ENCODE measurements around the gene ABCG1.

Gene ABCG1

DNA sequence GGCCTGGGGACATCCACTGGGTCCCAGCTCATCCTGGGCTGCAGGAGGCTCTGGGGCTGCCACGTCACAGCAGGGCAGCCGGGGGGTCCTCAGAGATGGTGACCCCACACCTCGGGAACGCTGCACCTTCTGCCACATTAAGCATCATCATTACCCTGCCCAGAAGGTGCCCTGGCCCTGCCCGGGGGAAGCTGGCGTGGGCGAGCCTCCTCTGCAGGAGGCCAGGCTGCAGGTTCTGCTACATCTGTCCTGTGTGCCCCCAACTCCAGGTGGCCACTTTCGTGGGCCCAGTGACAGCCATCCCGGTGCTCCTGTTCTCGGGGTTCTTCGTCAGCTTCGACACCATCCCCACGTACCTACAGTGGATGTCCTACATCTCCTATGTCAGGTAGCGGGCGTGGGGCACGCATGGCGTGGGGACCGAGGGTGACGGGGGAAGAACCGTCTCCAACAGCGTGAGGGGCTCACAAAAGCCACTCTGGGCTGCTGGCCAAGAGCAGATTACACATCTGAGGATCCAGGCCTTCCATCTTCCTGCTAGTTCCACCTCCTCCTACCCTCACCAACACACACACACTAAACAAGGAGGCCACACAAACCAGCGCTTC is 75.4 kb downstream of the ABCG1 start:
- H3K9me3 Mint-ChIP-seq: no peaks in the 10 kb centered on the region
- DNase-seq: no peak
- H3K36me3 Mint-ChIP-seq (ENCODE audit: low read depth): peaks cover 39% of the 10 kb centered on the region
- H3K27me3 Mint-ChIP-seq: no peaks in the 10 kb centered on the region
- no peak overlapping the region for H3K27ac Mint-ChIP-seq
- peaks cover 6% of the 10 kb centered on the region for H3K4me1 Mint-ChIP-seq (ENCODE audit: low read depth)
- H3K4me3 Mint-ChIP-seq: no peak overlapping the region

DNA sequence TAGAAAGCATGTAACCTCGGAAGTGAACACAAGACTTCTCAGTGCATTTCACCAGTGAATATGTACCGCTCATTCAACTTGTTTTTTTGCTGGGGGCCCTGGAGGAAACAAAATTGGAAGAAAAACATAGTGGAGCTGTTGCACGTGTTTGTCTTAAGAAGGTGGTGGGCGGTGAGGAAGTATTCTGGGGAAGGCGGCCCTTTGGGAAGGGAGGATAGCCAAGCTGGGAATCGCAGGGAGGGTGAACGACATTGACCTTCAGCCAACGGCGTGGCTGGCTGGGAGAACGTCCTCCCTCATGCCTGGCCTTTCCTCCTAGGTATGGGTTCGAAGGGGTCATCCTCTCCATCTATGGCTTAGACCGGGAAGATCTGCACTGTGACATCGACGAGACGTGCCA is 76.9 kb downstream of the ABCG1 start:
- Mint-ChIP-seq H3K27ac (no peak overlapping the region), H3K9me3 (no peaks in the 10 kb centered on the region), H3K4me1 (ENCODE audit: low read depth) (peaks cover 15% of the 10 kb centered on the region), H3K27me3 (no peaks in the 10 kb centered on the region), H3K36me3 (ENCODE audit: low read depth) (peaks cover 30% of the 10 kb centered on the region), H3K4me3 (no peak overlapping the region)
- no peak for DNase-seq

DNA sequence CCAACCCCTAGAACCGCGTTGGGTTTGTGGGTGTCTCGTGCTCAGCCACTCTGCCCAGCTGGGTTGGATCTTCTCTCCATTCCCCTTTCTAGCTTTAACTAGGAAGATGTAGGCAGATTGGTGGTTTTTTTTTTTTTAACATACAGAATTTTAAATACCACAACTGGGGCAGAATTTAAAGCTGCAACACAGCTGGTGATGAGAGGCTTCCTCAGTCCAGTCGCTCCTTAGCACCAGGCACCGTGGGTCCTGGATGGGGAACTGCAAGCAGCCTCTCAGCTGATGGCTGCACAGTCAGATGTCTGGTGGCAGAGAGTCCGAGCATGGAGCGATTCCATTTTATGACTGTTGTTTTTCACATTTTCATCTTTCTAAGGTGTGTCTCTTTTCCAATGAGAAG is 77.6 kb downstream of the ABCG1 start:
- H3K9me3 Mint-ChIP-seq: no peaks in the 10 kb centered on the region
- peaks cover 26% of the 10 kb centered on the region for H3K36me3 Mint-ChIP-seq (ENCODE audit: low read depth)
- H3K27ac Mint-ChIP-seq: no peak overlapping the region
- H3K4me1 Mint-ChIP-seq (ENCODE audit: low read depth): peaks cover 15% of the 10 kb centered on the region
- H3K27me3 Mint-ChIP-seq: no peaks in the 10 kb centered on the region
- H3K4me3 Mint-ChIP-seq: no peak overlapping the region
- DNase-seq: no peak

DNA sequence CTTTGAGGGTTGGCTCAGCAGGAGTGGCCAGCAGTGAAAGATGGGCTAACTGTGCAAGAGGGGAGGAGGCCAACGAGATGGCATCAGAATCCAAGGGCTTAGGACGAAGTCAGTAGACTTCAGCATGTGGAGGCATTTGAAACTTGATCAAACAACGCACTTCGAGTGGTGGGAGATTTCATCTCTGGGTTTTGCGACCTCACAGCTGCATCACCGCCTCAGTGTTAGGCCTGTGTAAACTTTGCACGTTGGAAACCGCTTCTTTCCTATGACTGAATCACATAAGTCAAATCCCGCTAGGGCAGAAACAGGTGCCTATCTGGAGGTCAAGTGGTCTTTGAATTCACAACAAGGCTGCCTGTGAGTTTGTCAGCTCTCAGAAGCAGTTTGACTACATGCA is 78.4 kb downstream of the ABCG1 start:
- Mint-ChIP-seq H3K27me3 (no peaks in the 10 kb centered on the region), H3K36me3 (ENCODE audit: low read depth) (peaks cover 26% of the 10 kb centered on the region), H3K4me1 (ENCODE audit: low read depth) (peaks cover 15% of the 10 kb centered on the region), H3K27ac (no peak overlapping the region), H3K9me3 (no peaks in the 10 kb centered on the region), H3K4me3 (no peak overlapping the region)
- no peak for DNase-seq

DNA sequence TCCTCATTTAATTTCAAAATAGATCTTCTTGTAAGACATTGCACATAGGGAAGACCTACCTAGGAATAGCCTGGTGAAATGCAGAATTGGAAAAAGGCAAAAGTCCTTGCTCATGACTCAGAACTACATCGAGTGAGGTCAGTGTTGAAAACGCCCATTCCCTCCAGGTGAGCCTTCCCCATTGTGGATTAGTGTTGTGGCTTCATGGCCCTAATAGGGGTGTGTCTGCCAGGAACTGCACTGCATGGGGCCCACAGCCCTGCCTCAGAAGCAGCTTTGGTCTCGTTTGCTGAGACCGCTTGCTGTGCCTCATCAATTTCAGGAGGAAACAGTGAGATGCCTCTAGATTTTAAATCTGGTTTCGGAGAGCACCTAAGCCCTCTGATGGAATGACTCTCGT is 79.3 kb downstream of the ABCG1 start:
- Mint-ChIP-seq H3K9me3 (no peaks in the 10 kb centered on the region), H3K27ac (no peak overlapping the region), H3K4me3 (no peak overlapping the region), H3K27me3 (no peaks in the 10 kb centered on the region), H3K36me3 (ENCODE audit: low read depth) (peaks cover 26% of the 10 kb centered on the region), H3K4me1 (ENCODE audit: low read depth) (peaks cover 15% of the 10 kb centered on the region)
- DNase-seq: no peak

DNA sequence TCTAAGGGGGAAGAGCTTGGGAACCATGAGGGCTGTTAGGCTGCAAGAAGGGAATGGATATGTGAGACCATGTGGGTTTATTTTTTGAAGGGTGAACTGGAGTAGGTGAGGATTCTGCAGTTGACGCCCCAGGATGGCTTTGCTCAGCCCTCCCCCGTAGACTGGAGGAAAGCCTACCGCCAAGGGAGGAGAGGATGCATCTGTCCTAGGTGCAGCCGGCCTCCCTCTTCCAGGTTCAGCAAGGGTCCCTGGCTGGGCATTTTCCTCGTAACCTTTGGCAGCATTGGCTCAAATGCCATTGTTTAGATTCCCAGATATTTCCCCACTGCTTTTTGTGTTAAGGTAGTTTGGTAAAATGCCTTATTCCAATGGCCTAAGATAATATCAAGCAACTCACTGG is 79.7 kb downstream of the ABCG1 start:
- no peak overlapping the region for H3K27ac Mint-ChIP-seq
- peaks cover 26% of the 10 kb centered on the region for H3K36me3 Mint-ChIP-seq (ENCODE audit: low read depth)
- no peak overlapping the region for H3K4me3 Mint-ChIP-seq
- H3K27me3 Mint-ChIP-seq: no peaks in the 10 kb centered on the region
- peaks cover 15% of the 10 kb centered on the region for H3K4me1 Mint-ChIP-seq (ENCODE audit: low read depth)
- H3K9me3 Mint-ChIP-seq: no peaks in the 10 kb centered on the region
- no peak for DNase-seq

DNA sequence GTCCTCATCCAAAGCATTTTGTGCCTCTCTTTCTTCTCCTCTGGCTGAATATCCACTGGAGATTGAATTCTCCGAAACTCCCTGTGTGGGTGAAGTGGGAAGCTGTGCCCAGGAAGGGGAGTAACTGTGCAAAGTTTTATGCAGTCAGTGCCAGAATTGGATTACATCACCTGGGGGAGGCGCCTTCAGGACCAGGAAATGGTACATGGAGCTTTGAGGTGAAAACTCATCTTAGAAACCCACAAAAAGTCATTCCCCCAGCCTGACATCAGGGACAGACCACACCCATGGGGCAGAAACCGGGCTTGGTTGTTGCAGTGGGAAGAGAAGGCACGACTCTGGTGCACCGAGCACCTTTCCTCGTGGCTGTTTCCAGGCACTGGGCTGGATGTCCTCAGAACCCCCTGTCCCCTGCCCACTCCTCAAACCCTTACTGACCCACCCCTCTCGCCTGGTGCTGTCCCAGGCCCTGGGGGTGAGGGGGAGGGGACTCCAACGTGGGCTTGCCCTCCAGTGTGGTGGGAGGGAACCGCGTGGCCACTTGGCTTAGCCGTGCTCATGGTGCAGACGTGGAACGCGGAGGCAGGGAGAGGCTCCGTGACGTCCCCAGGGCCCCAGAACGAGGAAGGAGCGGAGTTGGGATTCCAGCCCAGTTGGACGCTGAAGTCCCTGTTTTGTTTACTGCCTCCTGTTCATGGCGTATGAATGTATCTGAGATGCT is 80.5 kb downstream of the ABCG1 start:
- peaks cover 25% of the 10 kb centered on the region for H3K36me3 Mint-ChIP-seq (ENCODE audit: low read depth)
- H3K4me3 Mint-ChIP-seq: no peak overlapping the region
- H3K9me3 Mint-ChIP-seq: no peaks in the 10 kb centered on the region
- no peaks in the 10 kb centered on the region for H3K27me3 Mint-ChIP-seq
- no peak for DNase-seq
- peaks cover 15% of the 10 kb centered on the region for H3K4me1 Mint-ChIP-seq (ENCODE audit: low read depth)
- no peak overlapping the region for H3K27ac Mint-ChIP-seq

DNA sequence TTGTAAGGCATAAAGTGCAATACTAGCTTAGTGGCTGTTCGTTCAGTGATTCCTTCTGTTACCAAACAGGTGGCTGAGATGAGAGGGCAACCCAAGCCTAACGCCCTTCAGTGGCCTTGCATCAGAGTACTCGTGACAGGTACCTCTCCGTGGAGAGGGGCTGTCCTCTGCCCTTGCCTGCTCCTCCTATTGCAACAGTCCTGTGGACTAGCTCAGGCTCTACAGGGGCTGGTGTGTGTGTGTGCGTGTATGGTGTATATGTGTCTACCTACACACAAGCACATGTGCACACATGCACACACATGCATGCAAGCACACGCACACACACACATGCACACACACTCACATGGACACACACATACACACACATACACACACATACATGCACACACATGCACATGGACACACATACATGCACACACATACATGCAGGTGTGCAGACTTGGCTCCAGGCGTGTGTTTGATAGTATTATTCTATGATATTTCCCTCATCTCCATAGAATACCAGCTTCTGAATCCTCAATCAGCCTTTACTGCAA is 81.2 kb downstream of the ABCG1 start:
- Mint-ChIP-seq H3K27ac (no peak overlapping the region), H3K4me1 (ENCODE audit: low read depth) (peaks cover 15% of the 10 kb centered on the region), H3K36me3 (ENCODE audit: low read depth) (peaks cover 20% of the 10 kb centered on the region), H3K4me3 (no peak overlapping the region), H3K9me3 (no peaks in the 10 kb centered on the region), H3K27me3 (no peaks in the 10 kb centered on the region)
- no peak for DNase-seq

DNA sequence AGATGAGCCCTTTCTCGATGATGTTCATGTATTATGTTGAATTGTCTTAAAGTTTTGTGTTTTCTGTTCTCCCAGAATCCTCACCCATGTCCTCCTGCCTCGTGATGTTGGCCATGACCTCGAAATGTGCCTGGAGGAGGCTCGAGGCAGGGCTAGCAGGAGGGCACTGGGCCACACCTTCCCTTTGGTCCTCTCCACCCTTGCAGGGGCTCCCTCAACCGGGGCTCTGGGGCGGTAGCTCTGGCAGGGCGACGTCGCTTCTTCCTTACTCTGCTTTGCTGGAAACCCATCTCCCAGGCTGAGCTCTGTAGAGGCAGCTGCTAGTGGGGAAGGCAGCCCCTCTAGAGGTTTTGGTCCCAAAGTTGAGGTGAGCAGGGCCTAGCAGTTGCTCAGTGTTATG is 82.0 kb downstream of the ABCG1 start:
- H3K36me3 Mint-ChIP-seq (ENCODE audit: low read depth): peaks cover 13% of the 10 kb centered on the region
- H3K4me1 Mint-ChIP-seq (ENCODE audit: low read depth): peaks cover 15% of the 10 kb centered on the region
- H3K27ac Mint-ChIP-seq: no peak overlapping the region
- no peak for DNase-seq
- no peaks in the 10 kb centered on the region for H3K27me3 Mint-ChIP-seq
- H3K9me3 Mint-ChIP-seq: no peaks in the 10 kb centered on the region
- H3K4me3 Mint-ChIP-seq: no peak overlapping the region

DNA sequence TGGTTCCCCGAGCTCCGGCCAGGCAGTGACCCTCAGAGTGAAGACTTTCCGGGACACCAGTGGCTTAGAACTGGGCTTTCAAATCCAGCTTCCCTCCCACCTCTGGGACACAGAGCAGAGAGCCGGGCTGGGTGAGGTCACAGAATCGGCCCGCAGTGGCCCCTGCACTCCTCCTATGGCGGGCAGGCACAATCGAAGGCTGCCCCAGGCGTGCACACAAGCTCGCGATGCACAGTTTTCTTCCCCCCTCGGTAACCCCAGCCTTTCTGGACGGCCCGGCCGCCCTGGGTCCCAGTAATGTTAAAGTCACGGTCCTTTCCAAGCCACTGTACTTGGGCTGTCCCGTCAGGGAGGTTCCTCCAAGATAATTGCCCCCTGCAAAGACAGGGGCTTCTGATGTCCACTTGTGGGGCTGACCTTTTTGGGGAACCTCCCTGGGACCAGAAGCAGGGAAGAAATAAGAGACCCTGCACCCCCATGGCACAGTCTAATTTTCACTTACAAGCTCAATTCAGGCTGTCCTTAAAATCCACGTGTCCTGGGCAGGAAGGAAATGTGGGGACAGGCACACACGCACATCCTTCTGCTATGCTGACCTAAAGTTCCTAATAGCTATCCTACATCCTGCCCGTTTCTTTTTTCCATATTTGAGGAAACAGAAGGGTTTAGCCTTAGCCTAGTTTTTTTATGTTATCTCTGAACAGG is 82.6 kb downstream of the ABCG1 start:
- DNase-seq: no peak
- Mint-ChIP-seq H3K4me1 (ENCODE audit: low read depth) (peaks cover 15% of the 10 kb centered on the region), H3K27ac (no peak overlapping the region), H3K36me3 (ENCODE audit: low read depth) (peaks cover 8% of the 10 kb centered on the region), H3K4me3 (no peak overlapping the region), H3K27me3 (peaks cover 1% of the 10 kb centered on the region), H3K9me3 (no peaks in the 10 kb centered on the region)

DNA sequence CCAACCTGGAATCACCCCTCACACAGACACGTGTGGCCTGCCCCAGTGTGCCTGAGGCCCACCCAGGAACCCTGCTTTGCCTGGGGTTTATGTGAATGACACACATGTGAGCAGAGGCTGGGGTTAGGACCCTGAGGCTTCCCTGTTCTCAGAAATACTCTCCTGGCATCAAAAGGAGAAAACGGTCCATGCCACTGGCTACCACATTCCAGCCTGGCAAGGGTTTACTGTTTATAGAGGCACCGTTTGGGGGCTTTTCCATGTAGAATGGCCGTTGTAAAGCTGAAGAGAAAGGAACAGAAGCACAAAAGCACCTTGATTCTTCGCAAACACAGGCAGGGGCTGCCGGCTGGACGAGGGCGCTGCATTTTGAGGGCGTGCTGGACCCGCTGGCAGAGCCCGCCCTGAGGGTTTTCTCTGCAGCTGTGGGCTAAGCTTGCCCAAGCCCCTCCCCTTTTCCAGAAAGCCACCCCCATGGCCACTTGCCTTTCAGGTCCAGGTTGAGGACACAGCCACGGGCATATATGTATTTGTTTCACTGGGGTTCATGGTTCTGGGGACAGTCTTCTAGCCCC is 83.2 kb downstream of the ABCG1 start:
- Mint-ChIP-seq H3K4me1 (ENCODE audit: low read depth) (peaks cover 19% of the 10 kb centered on the region), H3K36me3 (ENCODE audit: low read depth) (peaks cover 4% of the 10 kb centered on the region), H3K9me3 (no peaks in the 10 kb centered on the region), H3K27ac (no peak overlapping the region), H3K4me3 (no peak overlapping the region), H3K27me3 (peaks cover 2% of the 10 kb centered on the region)
- no peak for DNase-seq

DNA sequence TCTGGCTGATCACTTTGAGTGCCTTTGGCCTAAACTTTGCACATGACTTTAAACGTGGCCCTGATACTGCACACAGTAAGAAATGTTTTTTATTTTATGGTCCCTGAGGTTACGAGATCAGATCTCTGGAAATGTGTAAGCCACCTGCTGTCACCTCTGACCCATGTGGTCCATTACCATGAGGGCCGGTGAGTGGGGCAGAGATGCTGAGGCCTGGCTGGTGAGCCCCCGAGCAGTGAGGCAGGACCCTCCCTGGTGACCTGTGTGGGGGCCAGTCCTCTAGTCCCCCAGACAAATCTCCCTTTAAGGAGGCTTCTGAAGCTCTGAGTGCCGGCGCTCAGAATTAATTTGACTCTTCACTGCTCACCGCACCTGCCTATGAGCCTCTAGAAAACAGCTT is 83.9 kb downstream of the ABCG1 start:
- no peaks in the 10 kb centered on the region for H3K9me3 Mint-ChIP-seq
- H3K36me3 Mint-ChIP-seq (ENCODE audit: low read depth): no peaks in the 10 kb centered on the region

DNA sequence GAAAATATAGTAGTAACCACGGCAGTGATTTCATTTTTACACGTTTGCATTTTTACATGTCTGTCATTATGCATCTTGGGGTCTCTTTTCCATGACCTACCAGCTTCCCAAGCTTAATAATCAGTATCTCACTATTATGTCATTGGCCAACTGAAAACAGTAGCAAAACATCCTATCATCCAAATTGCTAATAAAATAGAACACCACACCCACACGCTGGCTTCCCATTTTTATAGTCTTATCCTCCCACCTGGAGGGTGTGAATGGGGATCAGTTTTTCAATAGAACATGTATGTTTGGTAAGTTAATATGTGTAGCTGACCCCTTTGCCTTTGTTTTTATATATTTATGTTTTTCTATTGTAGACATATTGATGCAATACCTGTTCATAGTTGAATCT is 84.5 kb downstream of the ABCG1 start:
- peaks cover 12% of the 10 kb centered on the region for H3K27me3 Mint-ChIP-seq
- H3K4me3 Mint-ChIP-seq: no peak overlapping the region
- no peak overlapping the region for H3K27ac Mint-ChIP-seq
- peaks cover 19% of the 10 kb centered on the region for H3K4me1 Mint-ChIP-seq (ENCODE audit: low read depth)
- H3K9me3 Mint-ChIP-seq: no peaks in the 10 kb centered on the region
- no peaks in the 10 kb centered on the region for H3K36me3 Mint-ChIP-seq (ENCODE audit: low read depth)
- no peak for DNase-seq

More for the DNA sequence above, 83.9 kb downstream of the ABCG1 start:
- no peak overlapping the region for H3K4me3 Mint-ChIP-seq
- H3K4me1 Mint-ChIP-seq (ENCODE audit: low read depth): peaks cover 19% of the 10 kb centered on the region
- peaks cover 8% of the 10 kb centered on the region for H3K27me3 Mint-ChIP-seq
- no peak for DNase-seq
- no peak overlapping the region for H3K27ac Mint-ChIP-seq

DNA sequence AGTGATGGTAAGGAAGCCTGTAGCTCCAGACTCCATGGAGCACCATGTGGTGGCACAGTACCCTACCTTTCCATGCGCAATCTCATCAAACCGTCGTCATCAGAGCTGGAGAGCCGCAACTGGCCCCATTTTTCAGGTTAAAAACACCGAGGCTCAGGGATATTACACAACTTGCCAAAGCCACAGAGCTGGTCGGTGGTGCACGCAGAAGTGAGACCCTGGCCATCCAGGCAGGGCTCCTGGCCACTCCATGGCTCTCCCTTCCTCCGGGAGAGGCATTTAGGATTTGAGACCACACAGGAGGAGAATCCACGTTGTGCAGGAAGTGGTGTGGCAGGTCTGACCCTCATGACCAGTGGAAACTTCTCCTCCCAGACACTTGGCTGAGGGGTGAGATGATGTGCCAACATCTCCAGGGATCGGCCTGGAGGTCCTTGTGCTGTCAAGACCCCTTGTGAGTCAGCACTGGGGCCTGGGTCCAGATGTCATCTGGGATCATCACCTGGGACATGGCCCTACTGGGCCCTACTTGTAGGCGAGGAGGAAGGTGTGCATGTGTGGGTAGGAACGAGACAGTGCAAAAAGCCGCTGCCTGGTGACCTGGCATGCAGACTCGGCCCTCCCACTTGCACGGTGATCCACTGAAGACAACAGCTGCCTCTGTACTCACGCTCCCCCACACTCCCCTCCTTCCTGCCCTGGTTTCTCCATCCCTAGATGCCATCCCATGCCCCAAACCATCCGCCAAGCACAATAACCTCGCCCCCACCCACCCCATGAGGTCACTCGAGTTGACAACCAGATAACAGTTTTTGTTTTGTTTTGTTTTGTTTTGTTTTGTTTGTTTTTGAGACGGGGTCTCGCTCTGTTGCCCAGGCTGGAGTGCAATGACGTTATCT is 85.9 kb downstream of the ABCG1 start:
- Mint-ChIP-seq H3K4me1 (ENCODE audit: low read depth) (peaks cover 14% of the 10 kb centered on the region), H3K9me3 (no peaks in the 10 kb centered on the region)

More for the DNA sequence above, 85.9 kb downstream of the ABCG1 start:
- no peak for DNase-seq
- Mint-ChIP-seq H3K36me3 (ENCODE audit: low read depth) (no peaks in the 10 kb centered on the region), H3K4me3 (no peak overlapping the region), H3K27me3 (peaks cover 12% of the 10 kb centered on the region), H3K27ac (no peak overlapping the region)
